ENCODE data around the gene CRK. TPM values are rescaled to one million over a fixed set of nuclear protein-coding genes. Genes with fewer than 3 reads are reported as not detected.

Gene CRK
- total and polyA plus RNA-seq, 2 of the 4 experiments (the other 2 are of a cell fraction) = 57.6 to 100 TPM

- CTCF ChIA-PET = no interaction called here
- DNase-seq = peak; percentile 60
Observed at GRCh38 chr17:1485423-1486376, 29.7 kb upstream of the CRK start.

More at GRCh38 chr17:1485423-1486376, 29.7 kb upstream of the CRK start:
- Histone ChIP-seq H3K4me3 (ENCODE audit: insufficient read depth, low read depth, low read length) (peak overlapping the region; percentile 94), H2BK5ac (ENCODE audit: low read depth, low read length, poor library complexity, severe bottlenecking) (peak overlapping the region; percentile 93), H4K91ac (ENCODE audit: insufficient read depth, low read depth, low read length) (peak overlapping the region; percentile 96), H3K9me1 (ENCODE audit: insufficient read depth, low read length) (peaks cover 15% of the 10 kb centered on the region), H3K79me1 (ENCODE audit: low read depth in 1 of 2, low read length in 2 of 2) (peaks cover 25 to 77% of the 10 kb centered on the region in 2 experiments), H4K5ac (ENCODE audit: low read depth, low read length) (peak overlapping the region; percentile 89), H2BK20ac (ENCODE audit: low read depth, low read length) (no peak overlapping the region), H3K27ac (ENCODE audit: insufficient read depth, low read length) (peak overlapping the region; percentile 96), H4K8ac (ENCODE audit: low read depth in 2 of 2, low read length in 2 of 2) (peak overlapping the region; percentile 92 to 96; a peak in 3 of 4 replicates), H2BK15ac (ENCODE audit: low read depth, low read length) (peak overlapping the region; percentile 3; the same call in 1 of the 3 replicates), H2AK9ac (replicated peaks; ENCODE audit: low read depth, low read length, poor library complexity) (peak overlapping the region; percentile 98), H3K4me1 (ENCODE audit: control insufficient read depth, insufficient read depth, low read length) (peaks cover 22% of the 10 kb centered on the region), H2BK120ac (ENCODE audit: low read depth, low read length) (peak overlapping the region; percentile 84), H3K4ac (ENCODE audit: low read depth, low read length) (peak overlapping the region; percentile 98), H3K9me3 (ENCODE audit: control insufficient read depth, insufficient read depth, low read length) (no peaks in the 10 kb centered on the region), H3K9ac (ENCODE audit: low read depth, low read length) (peak overlapping the region; percentile 99), H3K56ac (ENCODE audit: extremely low read depth, insufficient read depth, low read length) (peak overlapping the region; percentile 92), H3K4me2 (ENCODE audit: low read depth, low read length) (peak overlapping the region; percentile 100; the same call in 1 of the 2 replicates), H2AFZ (replicated peaks; ENCODE audit: low read length, poor library complexity) (peak overlapping the region; percentile 82), H3K36me3 (ENCODE audit: control insufficient read depth, insufficient read depth, low read length) (peaks cover 30% of the 10 kb centered on the region), H4K20me1 (ENCODE audit: insufficient read depth, low read length) (peaks cover 29% of the 10 kb centered on the region), H3K27me3 (ENCODE audit: control insufficient read depth, insufficient read depth, low read length) (no peaks in the 10 kb centered on the region), H2AK5ac (ENCODE audit: low read depth, low read length) (peak overlapping the region; percentile 99), H3K23ac (ENCODE audit: low read depth, low read length) (no peak overlapping the region), H3K14ac (replicated peaks; ENCODE audit: low read depth, low read length) (peak overlapping the region; percentile 99), H3K18ac (ENCODE audit: low read depth, low read length) (no peak overlapping the region; the same call in 1 of the 2 replicates)
- 0% methylated on average over 23 of the region's 127 CpGs; no CpG with 5 or more reads in 1 of the 2 experiments for WGBS, 2 experiments (ENCODE audit: extremely low coverage in 2 of 2, insufficient read length in 1 of 2)
- POLR2A ChIA-PET (ENCODE audit: unreplicated experiment) = no interaction called here
- BruUV-seq (replicated peaks) = no TSS peak
- ATAC-seq (ENCODE audit: low read depth) = peak; percentile 42
- TF ChIP-seq POLR2A (IDR thresholded peaks at IDR 0.05; ENCODE audit: low read depth, low read length) (peak; percentile 32; the same call in 1 of the 2 replicates), NFE2L2 (IDR thresholded peaks at IDR 0.05; ENCODE audit: low read depth, low read length) (no peak), MAZ (IDR thresholded peaks at IDR 0.05; ENCODE audit: borderline replicate concordance, low read depth, low read length) (peak; percentile 49; the same call in 1 of the 2 replicates), MXI1 (IDR thresholded peaks at IDR 0.05; ENCODE audit: borderline replicate concordance, low read depth, low read length) (0 out of 2 replicates have a peak, but pooled peaks have one; percentile 45), RFX5 (IDR thresholded peaks at IDR 0.05; ENCODE audit: low read depth, low read length) (no peak)
- intact Hi-C loops (cut with micrococcal nuclease) (loop anchor here (1.0 kb wide), 1 partner anchor 17 kb away; no protein-coding TSS in a partner anchor), dilution Hi-C loops (cut with HindIII; ENCODE audit: low sequenced_read_pairs, unreplicated experiment) (no loop called here), in situ Hi-C loops (cut with MboI; ENCODE audit: low sequenced_read_pairs) (no loop called here)
